H9 (cell line): ENCODE measurements around the gene DPY19L3. TPM values are rescaled to one million over a fixed set of nuclear protein-coding genes. Genes with fewer than 3 reads are reported as not detected.

ENCODE experiments used
- DNase-seq: peaks from one replicate; pipeline ENCODE4 v3.0.0-alpha.2; 2017
- H2AFZ ChIP-seq: one replicate; pipeline ENCODE4 v1.6.1; 2013; ENCODE audit warnings: mild to moderate bottlenecking, low read length, control low read depth, moderate library complexity
- H2AK5ac ChIP-seq: 2 replicates; pipeline ENCODE4 v1.6.1; 2013; ENCODE audit warnings: low read length, control low read depth, mixed read lengths; ENCODE audit not compliant: insufficient read length
- H2BK120ac ChIP-seq: one replicate; pipeline ENCODE4 v1.6.1; 2013; ENCODE audit warnings: low read depth, mild to moderate bottlenecking, low read length, control low read depth, inconsistent platforms; ENCODE audit not compliant: poor library complexity, severe bottlenecking
- H2BK12ac ChIP-seq: 2 replicates; pipeline ENCODE4 v1.6.1; 2013; ENCODE audit warnings: low read length, control low read depth, mixed read lengths, low read depth; ENCODE audit not compliant: insufficient read length
- H2BK15ac ChIP-seq: 2 replicates; pipeline ENCODE4 v1.6.1; 2013; ENCODE audit warnings: low read depth, low read length, control low read depth
- H2BK20ac ChIP-seq: one replicate; pipeline ENCODE4 v1.6.1; 2013; ENCODE audit warnings: low read depth, mild to moderate bottlenecking, low read length, control low read depth, inconsistent platforms; ENCODE audit not compliant: poor library complexity, severe bottlenecking
- H2BK5ac ChIP-seq: 2 replicates; pipeline ENCODE4 v1.6.1; 2013; ENCODE audit warnings: low read length, control low read depth, mixed read lengths; ENCODE audit not compliant: insufficient read length
- H3K14ac ChIP-seq: 2 replicates; pipeline ENCODE4 v1.6.1; 2013; ENCODE audit warnings: low read length, control low read depth; ENCODE audit not compliant: insufficient read depth
- H3K18ac ChIP-seq: 2 replicates; pipeline ENCODE4 v1.6.1; 2013; ENCODE audit warnings: low read depth, mild to moderate bottlenecking, mixed read lengths, low read length, control low read depth; ENCODE audit not compliant: insufficient read length
- H3K23ac ChIP-seq: 2 replicates; pipeline ENCODE4 v1.6.1; 2013; ENCODE audit warnings: low read length, control low read depth, mixed read lengths, low read depth; ENCODE audit not compliant: insufficient read length
- H3K23me2 ChIP-seq: 2 replicates; pipeline ENCODE4 v1.6.1; 2013; ENCODE audit warnings: low read depth, mild to moderate bottlenecking, mixed read lengths, low read length, control low read depth; ENCODE audit not compliant: insufficient read length, poor library complexity, severe bottlenecking
- H3K27ac ChIP-seq: 2 replicates; pipeline ENCODE4 v1.5.1; 2013; ENCODE audit warnings: low read length, control low read depth, mixed read lengths, low read depth; ENCODE audit not compliant: insufficient read length
- H3K27me3 ChIP-seq: 2 replicates; pipeline ENCODE4 v1.6.1; 2013; ENCODE audit warnings: low read length, control low read depth, inconsistent platforms; ENCODE audit not compliant: insufficient read depth
- H3K4ac ChIP-seq: 2 replicates; pipeline ENCODE4 v1.6.1; 2013; ENCODE audit warnings: low read depth, mild to moderate bottlenecking, control low read depth, inconsistent platforms, low read length, moderate library complexity
- H3K4me1 ChIP-seq: 2 replicates; pipeline ENCODE4 v1.6.1; 2013; ENCODE audit warnings: low read length, control low read depth, inconsistent platforms; ENCODE audit not compliant: insufficient read depth
- H3K4me2 ChIP-seq: 2 replicates; pipeline ENCODE4 v1.6.1; 2013; ENCODE audit warnings: low read length, control low read depth, mixed read lengths; ENCODE audit not compliant: insufficient read length, insufficient read depth
- H3K56ac ChIP-seq: 2 replicates; pipeline ENCODE4 v1.6.1; 2013; ENCODE audit warnings: low read depth, mild to moderate bottlenecking, mixed read lengths, low read length, control low read depth; ENCODE audit not compliant: insufficient read length
- H3K79me1 ChIP-seq: 2 replicates; pipeline ENCODE4 v1.6.1; 2013; ENCODE audit warnings: low read depth, mild to moderate bottlenecking, moderate library complexity, low read length, control low read depth, inconsistent platforms; ENCODE audit not compliant: insufficient read depth, poor library complexity, severe bottlenecking
- H3K79me2 ChIP-seq: 2 replicates; pipeline ENCODE4 v1.6.1; 2013; ENCODE audit warnings: low read length, control low read depth, inconsistent platforms; ENCODE audit not compliant: insufficient read depth
- H3K9ac ChIP-seq: 2 replicates; pipeline ENCODE4 v1.6.1; 2013; ENCODE audit warnings: low read length, control low read depth, mixed read lengths; ENCODE audit not compliant: insufficient read length; ENCODE audit errors: extremely low read depth
- H3K9me3 ChIP-seq: one replicate; pipeline ENCODE4 v1.6.1; 2013; ENCODE audit warnings: low read depth, low read length, inconsistent platforms; ENCODE audit not compliant: control insufficient read depth
- H3T11ph ChIP-seq: one replicate; pipeline ENCODE4 v1.6.1; 2013; ENCODE audit warnings: mild to moderate bottlenecking, low read length, control low read depth, inconsistent platforms
- H4K20me1 ChIP-seq: one replicate; pipeline ENCODE4 v1.6.1; 2013; ENCODE audit not compliant: control insufficient read depth, insufficient read length, insufficient read depth
- H4K5ac ChIP-seq: 2 replicates; pipeline ENCODE4 v1.6.1; 2013; ENCODE audit warnings: low read depth, mild to moderate bottlenecking, mixed read lengths, low read length, control low read depth; ENCODE audit not compliant: insufficient read length
- H4K8ac ChIP-seq: replicated peaks from 2 replicates; pipeline ENCODE4 v1.6.1; 2013; ENCODE audit warnings: low read length, control low read depth, mixed read lengths, low read depth; ENCODE audit not compliant: insufficient read length
- H4K91ac ChIP-seq: 2 replicates; pipeline ENCODE4 v1.6.1; 2013; ENCODE audit warnings: low read depth, mild to moderate bottlenecking, moderate library complexity, mixed read lengths, low read length, control low read depth; ENCODE audit not compliant: insufficient read length
- H3K27ac Mint-ChIP-seq, 3 experiments: 2 replicates in 2 of 3; 3 replicates in 1 of 3; pipeline ENCODE4 v1.8.0; 2020 to 2021; ENCODE audit warnings: mixed read lengths in 3 of 3, mild to moderate bottlenecking in 1 of 3, moderate library complexity in 1 of 3
- H3K27me3 Mint-ChIP-seq: 2 replicates; pipeline ENCODE4 v1.8.0; 2021; ENCODE audit warnings: low read depth, mild to moderate bottlenecking, moderate library complexity, mixed read lengths
- H3K36me3 Mint-ChIP-seq, 3 experiments: 2 replicates in 2 of 3; 3 replicates in 1 of 3; pipeline ENCODE4 v1.8.0; 2020 to 2021; ENCODE audit warnings: low read depth in 3 of 3, mixed read lengths in 3 of 3; ENCODE audit not compliant: insufficient read depth in 1 of 3
- H3K4me1 Mint-ChIP-seq, 2 experiments: 2 replicates each; pipeline ENCODE4 v1.8.0; 2020; ENCODE audit warnings: mixed read lengths in 2 of 2
- H3K4me3 Mint-ChIP-seq, 2 experiments: 2 replicates in 1 of 2; 3 replicates in 1 of 2; pipeline ENCODE4 v1.8.0; 2020 to 2021; ENCODE audit warnings: mild to moderate bottlenecking in 2 of 2, mixed read lengths in 2 of 2, moderate library complexity in 1 of 2
- H3K9me3 Mint-ChIP-seq, 2 experiments: 2 replicates in 1 of 2; 3 replicates in 1 of 2; pipeline ENCODE4 v1.8.0; 2020; ENCODE audit warnings: mild to moderate bottlenecking in 2 of 2, mixed read lengths in 2 of 2, moderate library complexity in 1 of 2
- CTCF ChIP-seq: fragments of 200-600 bp; sonication (generic); conservative IDR thresholded peaks from 3 replicates; pipeline ENCODE4 v1.8.0; 2021; ENCODE audit warnings: antibody characterized with exemption, mild to moderate bottlenecking
- WGBS: extraction: QIAGEN DNeasy Blood & Tissue Kit; methylation state at CpG from one replicate; pipeline ENCODE4 v1.1.7; 2013; ENCODE audit warnings: missing lambda C conversion rate, low lambda C conversion rate, mixed read lengths; ENCODE audit not compliant: insufficient read length; ENCODE audit errors: extremely low coverage; 5-methylcytosine and 5-hydroxymethylcytosine counted together
- total RNA-seq: library from RNA; stranded (reverse); gene quantifications from 2 replicates; pipeline ENCODE4 v1.2.1, GENCODE V29; 2021

DPY19L3 gene
- total RNA-seq, 1 experiment from 2014 or later = 54.5 TPM

GRCh38 chr19:32418155-32418554 lies 12.6 kb downstream of the DPY19L3 start:
- Histone ChIP-seq H2BK20ac (no peak overlapping the region), H2BK15ac (no peak overlapping the region), H3K18ac (no peak overlapping the region), H2AK5ac (no peak overlapping the region), H4K5ac (no peak overlapping the region), H3K4ac (no peak overlapping the region), H3T11ph (no peak overlapping the region), H3K79me1 (peaks cover 2% of the 10 kb centered on the region), H3K4me2 (no peak overlapping the region), H3K27me3 (no peaks in the 10 kb centered on the region), H4K8ac (no peak overlapping the region), H3K4me1 (no peaks in the 10 kb centered on the region), H2BK12ac (no peak overlapping the region), H4K91ac (no peak overlapping the region), H3K79me2 (no peaks in the 10 kb centered on the region), H4K20me1 (no peaks in the 10 kb centered on the region), H3K14ac (no peak overlapping the region), H3K27ac (no peak overlapping the region), H3K23ac (no peak overlapping the region), H3K56ac (no peak overlapping the region), H2BK5ac (no peak overlapping the region), H3K9ac (no peak overlapping the region), H2AFZ (no peak overlapping the region), H3K23me2 (no peaks in the 10 kb centered on the region), H2BK120ac (no peak overlapping the region), H3K9me3 (no peaks in the 10 kb centered on the region)
- H3K36me3 Mint-ChIP-seq = peaks cover 30 to 62% (median 48%) of the 10 kb centered on the region in 3 experiments
- WGBS = no CpG with 5 or more reads among the region's 3 CpGs
- peaks cover 6 to 14% of the 10 kb centered on the region in 2 experiments for H3K4me1 Mint-ChIP-seq
- H3K9me3 Mint-ChIP-seq = no peaks in the 10 kb centered on the region
- DNase-seq = no peak
- no peaks in the 10 kb centered on the region for H3K27me3 Mint-ChIP-seq
- H3K4me3 Mint-ChIP-seq = no peak overlapping the region
- peak overlapping the region in 1 of 3 experiments; percentile 9; a peak in 2 of 7 replicates for H3K27ac Mint-ChIP-seq
- TF ChIP-seq CTCF = no peak
